Measurements from ENCODE around the gene CACNA1A.
"Not testable (repeated sequence)": the region's sequence is repeated elsewhere in the genome, so short reads cannot be mapped to it uniquely, and the experiment has no call there.

Gene CACNA1A

DNA sequence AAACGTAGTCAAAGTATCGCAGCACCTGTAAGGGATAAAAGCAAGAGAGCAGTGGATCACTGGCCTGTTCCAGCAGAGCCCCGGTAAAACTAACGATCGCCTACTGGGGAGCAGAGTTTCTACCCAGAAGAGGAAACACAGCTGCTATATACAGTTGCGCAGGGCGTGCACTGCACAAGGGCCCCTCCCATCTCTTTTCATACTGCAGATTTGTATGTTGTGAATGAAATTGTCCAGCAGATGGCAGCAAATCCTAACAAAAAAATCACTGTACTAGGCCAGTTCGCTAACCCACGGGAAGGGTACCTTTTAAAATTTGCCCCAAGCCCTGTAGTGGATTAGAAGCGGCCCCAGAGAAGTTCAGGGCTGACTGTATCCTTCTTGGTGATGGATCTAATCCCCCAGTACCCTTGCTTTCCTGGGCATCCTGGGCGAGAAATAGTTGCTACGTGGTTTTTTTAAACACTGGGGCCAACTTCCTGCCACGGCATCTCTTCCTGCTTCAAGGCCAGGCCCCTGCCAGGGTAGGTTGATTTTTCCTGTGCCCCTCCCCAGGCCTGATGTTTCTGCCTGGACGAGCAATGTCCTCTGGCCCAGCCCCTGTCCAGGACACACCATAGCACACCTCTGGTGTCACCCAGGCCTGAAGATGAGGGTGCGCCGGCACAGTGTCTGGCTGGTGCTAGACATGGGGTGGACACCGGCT lies 229.0 kb downstream of the CACNA1A start:
- peak; percentile 32 for DNase-seq (ENCODE audit: low read depth)

- no peak for DNase-seq (ENCODE audit: low read depth)
These were observed 231.1 kb downstream of the CACNA1A start for GRCh38 chr19:13275016-13275722.

- DNase-seq (ENCODE audit: low read depth): no peak
These were observed 235.7 kb downstream of the CACNA1A start for GRCh38 chr19:13270514-13271105.

GRCh38 chr19:13269348-13269747 lies 236.9 kb downstream of the CACNA1A start:
- DNase-seq (ENCODE audit: low read depth): no peak

DNA sequence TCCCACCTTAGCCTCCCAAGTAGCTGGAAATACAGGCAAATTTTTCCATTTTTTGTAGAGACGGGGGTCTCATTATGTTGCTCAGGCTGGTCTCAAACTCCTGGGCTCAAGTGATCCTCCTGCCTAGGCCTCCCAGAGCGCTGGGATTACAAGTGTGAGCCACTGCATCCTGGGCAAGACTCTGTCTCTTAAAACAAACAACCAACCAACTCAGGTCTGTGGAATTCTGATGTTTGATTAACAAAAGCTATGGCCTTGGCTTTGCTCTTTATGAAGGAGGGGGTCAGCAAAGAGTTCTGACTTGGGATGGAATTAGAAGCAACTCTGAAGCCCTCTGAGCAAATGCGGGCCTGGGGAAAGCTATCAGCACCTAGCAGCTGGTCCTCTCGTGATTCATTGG lies 238.4 kb downstream of the CACNA1A start:
- DNase-seq (ENCODE audit: low read depth): no peak

GRCh38 chr19:13267131-13267530 lies 239.1 kb downstream of the CACNA1A start:
- no peak for DNase-seq (ENCODE audit: low read depth)

DNA sequence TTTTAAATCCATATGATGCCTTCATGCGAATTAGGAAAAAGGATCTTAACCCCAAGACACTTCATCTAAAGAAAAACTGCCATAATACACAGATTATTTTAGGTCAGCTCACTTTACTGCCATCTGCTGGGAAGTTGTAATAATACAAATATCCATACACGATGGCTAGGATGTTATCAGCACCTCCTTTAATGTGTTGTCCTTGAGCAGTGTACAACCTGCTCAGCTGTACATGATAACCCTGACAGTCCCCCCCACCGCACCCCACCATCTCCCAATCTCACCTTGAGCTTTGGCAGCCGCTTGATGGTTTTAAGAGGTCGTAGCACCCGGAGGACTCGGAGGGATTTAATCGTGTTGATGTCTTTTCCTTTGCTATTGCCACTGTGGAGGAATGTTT lies 243.8 kb downstream of the CACNA1A start:
- no peak for DNase-seq (ENCODE audit: low read depth)

GRCh38 chr19:13260883-13261653 lies 245.2 kb downstream of the CACNA1A start:
- no peak for DNase-seq (ENCODE audit: low read depth)

GRCh38 chr19:13256918-13257317 lies 249.4 kb downstream of the CACNA1A start:
- no peak for DNase-seq (ENCODE audit: low read depth)

- not testable (repeated sequence) for DNase-seq (ENCODE audit: low read depth)
These were observed 249.9 kb downstream of the CACNA1A start for GRCh38 chr19:13256398-13256797.

GRCh38 chr19:13255719-13256059 lies 250.6 kb downstream of the CACNA1A start:
- DNase-seq (ENCODE audit: low read depth): no peak

DNA sequence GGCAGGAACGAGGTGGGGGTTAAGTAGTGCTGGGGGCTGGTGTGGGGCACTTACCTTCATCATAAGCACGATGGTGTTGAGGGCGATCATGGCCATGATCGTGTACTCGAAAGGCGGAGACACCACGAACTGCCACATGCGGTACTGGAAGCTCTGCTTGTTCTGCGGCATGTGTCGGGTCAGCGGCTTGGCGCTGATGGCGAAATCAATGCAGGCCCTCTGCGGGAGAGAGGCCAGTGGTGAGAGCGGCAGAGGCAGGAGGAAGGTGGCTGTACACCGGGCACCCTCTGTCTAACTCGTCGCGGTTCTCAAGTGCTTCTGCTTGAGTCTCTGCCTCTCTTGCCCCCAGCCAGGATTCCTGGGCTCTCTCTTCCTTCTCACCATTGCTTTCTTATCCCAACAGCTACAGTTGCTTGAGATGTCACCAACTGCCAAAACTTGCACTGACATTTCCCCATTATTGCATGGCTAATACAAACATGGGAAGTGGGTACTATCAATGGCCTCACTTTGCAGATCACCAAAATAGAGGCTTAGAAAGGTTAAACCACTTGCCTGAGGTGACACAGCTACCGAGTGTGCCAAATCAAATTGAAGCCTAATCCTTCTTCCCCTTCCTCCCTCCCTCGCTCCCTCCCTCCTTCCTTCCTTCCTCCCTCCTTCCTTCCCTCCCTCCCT lies 251.1 kb downstream of the CACNA1A start:
- no peak for DNase-seq (ENCODE audit: low read depth)

DNA sequence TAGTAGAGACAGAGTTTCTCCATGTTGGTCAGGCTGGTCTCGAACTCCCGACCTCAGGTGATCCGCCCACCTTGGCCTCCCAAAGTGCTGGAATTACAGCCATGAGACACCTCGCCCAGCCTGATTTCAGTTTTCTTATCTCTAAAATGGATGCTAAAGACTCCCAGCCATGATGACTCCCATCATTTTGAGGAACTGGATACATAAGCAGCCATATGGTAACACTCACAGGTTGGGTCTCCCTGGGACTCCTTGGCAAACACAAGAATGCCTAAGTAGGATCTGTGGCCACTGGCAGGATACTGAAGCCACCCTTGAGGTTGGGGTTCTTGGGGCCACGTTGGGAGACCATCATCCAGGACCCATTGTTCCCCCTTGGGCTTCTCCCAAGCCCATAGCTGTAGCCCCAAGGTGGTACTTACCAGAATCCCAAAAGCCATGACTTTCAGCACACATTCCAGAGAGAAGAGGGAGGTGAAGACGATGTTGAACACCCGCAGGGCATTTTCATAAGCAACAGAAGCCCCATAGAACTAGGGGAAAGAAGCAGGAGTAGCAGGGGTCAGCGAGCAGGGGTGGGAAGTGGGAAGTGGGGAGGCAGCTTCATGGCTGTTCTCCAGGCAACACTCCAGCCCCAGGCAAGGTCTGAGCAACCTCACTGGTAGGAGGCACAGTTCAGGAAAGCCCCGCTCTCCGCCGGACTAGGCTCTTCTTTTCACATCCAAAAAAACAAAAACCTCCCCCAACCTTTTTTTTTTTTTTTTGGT lies 253.5 kb downstream of the CACNA1A start:
- DNase-seq (ENCODE audit: low read depth): no peak

DNA sequence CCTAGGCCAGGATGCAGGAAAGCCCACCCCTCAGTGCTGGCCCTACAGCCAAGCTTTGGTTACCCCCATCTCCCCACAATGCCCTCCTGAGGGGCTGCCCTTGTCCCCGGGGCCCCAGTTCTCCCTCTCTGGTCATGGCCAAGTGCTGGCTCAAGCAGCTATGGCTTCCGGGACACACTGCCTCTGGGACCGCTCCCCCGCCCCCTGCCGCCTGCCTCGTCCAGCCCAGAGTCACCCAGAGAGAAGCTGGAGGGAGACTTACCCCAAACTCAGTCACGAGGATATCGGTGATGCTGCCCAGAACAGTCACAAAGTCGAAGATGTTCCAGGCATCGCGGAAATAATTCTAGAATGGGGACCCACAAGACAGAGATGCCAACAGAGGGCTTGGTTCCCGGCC lies 261.4 kb downstream of the CACNA1A start:
- DNase-seq (ENCODE audit: low read depth): no peak

DNA sequence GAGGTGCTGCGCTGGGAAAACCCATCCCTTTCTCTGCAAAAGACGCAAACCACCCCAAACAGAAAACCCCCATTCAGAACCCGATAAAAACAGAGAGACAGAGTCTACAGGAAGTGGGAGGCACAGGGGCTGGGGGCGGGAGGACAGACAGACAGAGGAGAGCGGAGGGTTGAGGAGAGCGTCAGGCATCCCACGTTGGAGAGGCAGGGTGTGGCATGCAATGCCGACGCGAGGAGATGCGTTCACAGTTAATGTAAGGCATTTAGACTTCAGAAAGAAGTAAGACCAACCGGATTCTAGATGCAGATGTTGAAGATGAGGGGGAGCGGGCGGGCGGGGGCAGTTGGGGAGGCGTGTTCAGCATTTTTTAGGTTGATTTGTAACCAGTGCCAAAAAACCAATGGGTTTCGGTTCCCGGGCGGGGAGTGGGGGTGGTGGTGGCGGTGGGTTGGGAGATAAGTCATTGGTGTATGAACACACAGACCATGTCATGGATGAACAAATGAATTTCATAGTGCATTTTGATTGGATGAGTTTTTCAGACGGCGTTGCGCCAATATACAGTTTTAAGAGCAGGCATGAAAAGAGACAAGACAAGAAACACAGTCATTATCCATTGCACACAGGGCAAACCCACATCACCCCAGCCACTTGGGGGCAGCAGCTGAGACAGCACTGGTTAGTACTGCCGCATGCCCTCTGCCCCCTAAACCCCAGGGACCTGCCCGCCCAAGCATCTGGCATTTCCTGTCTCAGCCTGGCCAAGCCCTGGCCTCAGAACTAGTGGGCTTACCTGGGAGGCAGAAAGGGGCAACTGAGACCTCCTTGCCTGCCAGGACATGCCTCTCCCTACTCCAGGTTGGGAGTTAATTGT lies 264.8 kb downstream of the CACNA1A start:
- no peak for DNase-seq (ENCODE audit: low read depth)

GRCh38 chr19:13240312-13241022 lies 265.8 kb downstream of the CACNA1A start:
- DNase-seq (ENCODE audit: low read depth): no peak

DNA sequence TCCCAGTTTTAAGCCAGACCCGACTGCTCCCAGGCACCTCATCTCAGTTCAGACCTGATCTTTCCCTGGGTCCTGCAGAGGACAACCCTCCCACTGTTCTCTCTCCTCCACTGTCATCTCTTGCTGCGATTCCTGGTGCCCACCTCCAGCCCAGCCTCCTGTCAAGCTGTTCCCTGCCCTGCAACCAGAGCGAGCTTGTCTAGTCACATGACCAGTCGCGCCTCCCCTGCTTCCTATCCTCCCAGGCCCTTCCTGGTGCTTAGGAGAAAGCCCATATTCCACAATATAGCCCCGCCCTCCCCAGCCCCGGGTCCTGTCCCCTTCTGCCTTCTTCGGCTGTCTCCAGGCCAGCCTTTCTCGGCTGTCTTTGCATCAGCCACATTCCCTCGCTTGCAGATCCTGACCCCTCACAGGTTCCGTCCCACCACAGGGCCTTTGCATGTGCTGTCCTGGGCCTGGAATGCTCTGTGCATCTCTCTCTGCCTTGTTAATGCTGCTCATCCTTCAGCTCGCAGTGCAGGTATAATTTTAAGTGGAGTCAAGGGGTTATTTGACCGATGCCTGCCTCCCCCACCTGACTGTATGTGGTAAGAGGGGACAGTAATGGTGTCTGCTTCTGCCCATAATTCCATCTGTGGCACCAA lies 267.3 kb downstream of the CACNA1A start:
- DNase-seq (ENCODE audit: low read depth): no peak

- peak; percentile 54 for DNase-seq (ENCODE audit: low read depth)
These were observed 271.8 kb downstream of the CACNA1A start for GRCh38 chr19:13234518-13234917.

DNA sequence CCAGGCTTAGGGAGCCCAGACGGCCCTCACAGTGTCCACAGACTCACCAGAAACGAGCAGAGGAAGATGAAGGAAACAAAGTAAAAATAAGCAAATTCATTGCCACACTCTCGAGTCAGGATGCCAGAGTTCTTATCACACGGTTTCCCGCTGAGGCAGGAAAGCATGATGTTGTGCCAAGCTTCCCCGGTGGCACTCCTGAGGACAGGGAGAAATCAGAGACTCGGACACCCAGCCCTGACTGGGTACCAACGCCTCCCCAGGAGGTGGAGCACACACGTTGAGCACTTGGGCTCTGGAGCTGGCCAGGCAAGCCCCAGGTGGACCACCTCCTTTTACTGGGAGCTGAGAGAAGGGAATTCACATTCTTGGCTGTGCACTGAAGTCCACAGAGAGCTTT lies 274.6 kb downstream of the CACNA1A start:
- DNase-seq (ENCODE audit: low read depth): no peak

All from activated T-cell treated with anti-CD3 and anti-CD28 coated beads for 1 hour (primary cell).